Left lung (tissue), 10 donors: ENCODE data around the gene DLGAP1. TPM values are rescaled to one million over a fixed set of nuclear protein-coding genes. Genes with fewer than 3 reads are reported as not detected.

Experiments
- ATAC-seq: fragments of 200-7000 bp; cut with Tn5 transposase; one replicate; pipeline ENCODE4 v1.9.1; 2020; ENCODE audit warnings: moderate library complexity
- DNase-seq, 4 donors: peaks; one replicate each; pipeline ENCODE4 v3.0.0-alpha.2; 2013 to 2020
- H3K27ac ChIP-seq, 2 donors: fragments of 200-600 bp; sonication (generic) in 1 of 2; one replicate each; pipeline versions ENCODE4 v1.5.0 to v1.8.0; 2020 to 2021
- H3K27me3 ChIP-seq, 2 donors: fragments of 200-600 bp; sonication (generic) in 1 of 2; one replicate each; pipeline versions ENCODE4 v1.5.0 to v1.8.0; 2020 to 2021
- H3K36me3 ChIP-seq, 2 donors: fragments of 200-600 bp; sonication (generic) in 1 of 2; one replicate each; pipeline versions ENCODE4 v1.5.0 to v1.8.0; 2020 to 2021
- H3K4me1 ChIP-seq, 2 donors: fragments of 200-600 bp; one replicate each; pipeline ENCODE4 v1.8.0; 2021
- H3K4me3 ChIP-seq, 2 donors: fragments of 200-600 bp; sonication (generic) in 1 of 2; one replicate each; pipeline versions ENCODE4 v1.5.0 to v1.8.0; 2020 to 2021; ENCODE audit warnings: mild to moderate bottlenecking in 1 of 2
- H3K9me3 ChIP-seq, 2 donors: fragments of 200-600 bp; sonication (generic) in 1 of 2; one replicate each; pipeline versions ENCODE4 v1.5.0 to v1.8.0; 2020 to 2021
- CTCF ChIP-seq, 2 donors: fragments of 200-600 bp; sonication (generic) in 1 of 2; IDR thresholded peaks; one replicate each; pipeline versions ENCODE4 v1.5.0 to v1.8.0; 2021; ENCODE audit warnings: antibody characterized with exemption in 2 of 2
- intact Hi-C, 2 donors: fragments of 100-400 bp; cut with DNase I; formaldehyde crosslinking; loops; one replicate each; pipeline versions ENCODE4 v1.11.2 to v1.14.2; 2022
- polyA plus RNA-seq, 6 donors: library from polyadenylated mRNA; unstranded; fragments of 120-200 nt; gene quantifications; one replicate each; pipeline ENCODE4 v1.2.1, GENCODE V29; 2013; ENCODE audit not compliant: insufficient read length in 6 of 6
- total RNA-seq, 2 donors: library from RNA; stranded (reverse); fragmentation: NEBNext Ultra II Directional; extraction: Animal tissue kit (Norgen Biotek cat#: 25700); gene quantifications; one replicate each; pipeline ENCODE4 v1.2.1, GENCODE V29; 2021
- donor health status: DM: no; HTN: yes; CAD: no.
- donor health status: DM: no; HTN: no; CAD: no.

Gene DLGAP1
- total and polyA plus RNA-seq, 8 donors = 1.6 to 4.0 (median 2.1) TPM

GRCh38 chr18:3979024-3979423, 476.1 kb downstream of the DLGAP1 start:
- TF ChIP-seq CTCF (IDR thresholded peaks at IDR 0.05) = no peak
- Histone ChIP-seq H3K27ac (no peak overlapping the region), H3K36me3 (no peaks in the 10 kb centered on the region), H3K4me3 (no peak overlapping the region), H3K27me3 (no peaks in the 10 kb centered on the region), H3K9me3 (peaks cover 0 to 13% of the 10 kb centered on the region in 2 donors), H3K4me1 (no peaks in the 10 kb centered on the region)
- ATAC-seq (no peak), DNase-seq (no peak)
- intact Hi-C loops = no loop called here

- H3K4me1 ChIP-seq = no peaks in the 10 kb centered on the region
- DNase-seq (no peak), ATAC-seq (no peak)
- no peaks in the 10 kb centered on the region for H3K27me3 ChIP-seq
- TF ChIP-seq CTCF (IDR thresholded peaks at IDR 0.05) = no peak
- H3K27ac ChIP-seq = no peak overlapping the region
- intact Hi-C loops = no loop called here
- H3K36me3 ChIP-seq = no peaks in the 10 kb centered on the region
- H3K9me3 ChIP-seq = peaks cover 0 to 4% of the 10 kb centered on the region in 2 donors
- no peak overlapping the region for H3K4me3 ChIP-seq
Observed at GRCh38 chr18:3973191-3973850, 481.8 kb downstream of the DLGAP1 start.

GRCh38 chr18:3972291-3972930, 482.7 kb downstream of the DLGAP1 start:
- TF ChIP-seq CTCF (IDR thresholded peaks at IDR 0.05) = no peak
- H3K4me1 ChIP-seq = no peaks in the 10 kb centered on the region
- no peak for ATAC-seq
- H3K27ac ChIP-seq = no peak overlapping the region
- DNase-seq = no peak
- intact Hi-C loops = no loop called here
- no peak overlapping the region for H3K4me3 ChIP-seq
- H3K9me3 ChIP-seq = no peaks in the 10 kb centered on the region
- no peaks in the 10 kb centered on the region for H3K27me3 ChIP-seq
- no peaks in the 10 kb centered on the region for H3K36me3 ChIP-seq

GRCh38 chr18:3970929-3971328, 484.2 kb downstream of the DLGAP1 start:
- Histone ChIP-seq H3K36me3 (no peaks in the 10 kb centered on the region), H3K4me3 (no peak overlapping the region), H3K27ac (no peak overlapping the region), H3K4me1 (no peaks in the 10 kb centered on the region), H3K9me3 (no peaks in the 10 kb centered on the region), H3K27me3 (no peaks in the 10 kb centered on the region)
- no peak for TF ChIP-seq CTCF (IDR thresholded peaks at IDR 0.05)
- intact Hi-C loops = no loop called here
- no peak for ATAC-seq
- no peak for DNase-seq

GRCh38 chr18:3967359-3968180, 487.5 kb downstream of the DLGAP1 start:
- no peaks in the 10 kb centered on the region for H3K9me3 ChIP-seq
- H3K4me1 ChIP-seq = no peaks in the 10 kb centered on the region
- H3K4me3 ChIP-seq = no peak overlapping the region
- no peak for TF ChIP-seq CTCF (IDR thresholded peaks at IDR 0.05)
- intact Hi-C loops = no loop called here
- H3K27ac ChIP-seq = no peak overlapping the region
- no peak for DNase-seq
- no peaks in the 10 kb centered on the region for H3K27me3 ChIP-seq
- H3K36me3 ChIP-seq = no peaks in the 10 kb centered on the region
- ATAC-seq = no peak
